Tibial nerve (tissue), 4 donors: ENCODE measurements around the gene TNP2.

Source experiments
- EP300 ChIP-seq, 2 donors: sonication (generic); formaldehyde crosslinking; IDR thresholded peaks; one replicate each; pipeline ENCODE4 v1.6.1; 2017; ENCODE audit warnings: antibody characterized with exemption in 2 of 2, mild to moderate bottlenecking in 1 of 2
- TF ChIP-seq, protein P1 (sequence below), 5 experiments: fragments of 200-600 bp in 3 of 5; fragments of 450-650 bp in 2 of 5; sonication (generic) in 3 of 5; IDR thresholded peaks; one replicate each; pipeline ENCODE4 v1.5.1; 2016 to 2019; ENCODE audit warnings: antibody characterized with exemption in 5 of 5, mild to moderate bottlenecking in 3 of 5, moderate library complexity in 2 of 5

DNA sequence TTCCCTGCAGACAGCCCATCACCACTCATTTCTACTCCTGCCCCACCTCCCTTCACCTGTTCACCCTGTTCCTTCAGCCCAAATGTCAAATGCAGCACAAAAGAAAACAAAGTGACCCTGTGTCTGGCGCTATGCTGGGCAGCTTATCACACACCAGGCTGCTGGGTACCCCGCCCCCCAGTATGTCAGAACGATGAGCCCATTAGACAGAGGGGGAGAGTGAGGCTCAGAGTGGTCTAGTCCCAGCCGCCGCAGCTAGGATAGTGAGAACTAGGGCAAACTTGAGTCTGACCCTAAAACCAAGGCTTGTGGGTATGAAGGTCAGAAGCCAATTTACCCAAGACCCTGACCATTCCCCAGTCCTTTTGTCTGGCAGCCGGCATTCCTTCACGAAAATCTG, 4.0 kb downstream of the TNP2 start:
- no peak for TF ChIP-seq EP300 (IDR thresholded peaks at IDR 0.05)
- TF ChIP-seq, protein P1, sequence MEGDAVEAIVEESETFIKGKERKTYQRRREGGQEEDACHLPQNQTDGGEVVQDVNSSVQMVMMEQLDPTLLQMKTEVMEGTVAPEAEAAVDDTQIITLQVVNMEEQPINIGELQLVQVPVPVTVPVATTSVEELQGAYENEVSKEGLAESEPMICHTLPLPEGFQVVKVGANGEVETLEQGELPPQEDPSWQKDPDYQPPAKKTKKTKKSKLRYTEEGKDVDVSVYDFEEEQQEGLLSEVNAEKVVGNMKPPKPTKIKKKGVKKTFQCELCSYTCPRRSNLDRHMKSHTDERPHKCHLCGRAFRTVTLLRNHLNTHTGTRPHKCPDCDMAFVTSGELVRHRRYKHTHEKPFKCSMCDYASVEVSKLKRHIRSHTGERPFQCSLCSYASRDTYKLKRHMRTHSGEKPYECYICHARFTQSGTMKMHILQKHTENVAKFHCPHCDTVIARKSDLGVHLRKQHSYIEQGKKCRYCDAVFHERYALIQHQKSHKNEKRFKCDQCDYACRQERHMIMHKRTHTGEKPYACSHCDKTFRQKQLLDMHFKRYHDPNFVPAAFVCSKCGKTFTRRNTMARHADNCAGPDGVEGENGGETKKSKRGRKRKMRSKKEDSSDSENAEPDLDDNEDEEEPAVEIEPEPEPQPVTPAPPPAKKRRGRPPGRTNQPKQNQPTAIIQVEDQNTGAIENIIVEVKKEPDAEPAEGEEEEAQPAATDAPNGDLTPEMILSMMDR (IDR thresholded peaks at IDR 0.05) = no peak
